Ovary (tissue), 9 donors: ENCODE results near the gene ROBO3. TPM values are rescaled to one million over a fixed set of nuclear protein-coding genes. Genes with fewer than 3 reads are reported as not detected.

Experiments
- DNase-seq, 5 donors: peaks; one replicate each; pipeline ENCODE4 v3.0.0-alpha.2; 2019 to 2020
- H3K27ac ChIP-seq, 2 donors: fragments of 200-600 bp; one replicate each; pipeline versions ENCODE4 v1.5.1 to v1.8.0; 2019 to 2022
- H3K27me3 ChIP-seq: fragments of 200-600 bp; one replicate; pipeline ENCODE4 v1.8.0; 2022
- H3K36me3 ChIP-seq: fragments of 200-600 bp; sonication (generic); one replicate; pipeline ENCODE4 v1.5.1; 2019
- H3K4me1 ChIP-seq: one replicate; pipeline ENCODE4 v1.8.1; 2013; ENCODE audit warnings: mild to moderate bottlenecking, moderate library complexity; ENCODE audit not compliant: insufficient read depth
- H3K4me3 ChIP-seq: fragments of 200-600 bp; sonication (generic); one replicate; pipeline ENCODE4 v1.5.1; 2017
- H3K9me3 ChIP-seq, 2 donors: fragments of 200-600 bp in 1 of 2; sonication (generic) in 1 of 2; one replicate each; pipeline versions ENCODE4 v1.5.1 to v1.8.1; 2013 to 2019; ENCODE audit warnings: mild to moderate bottlenecking in 1 of 2, moderate library complexity in 1 of 2
- EP300 ChIP-seq: sonication (generic); formaldehyde crosslinking; IDR thresholded peaks from one replicate; pipeline ENCODE4 v1.6.1; 2017; ENCODE audit warnings: antibody characterized with exemption
- POLR2A ChIP-seq: fragments of 450-650 bp; IDR thresholded peaks from one replicate; pipeline ENCODE4 v1.6.1; 2017; ENCODE audit warnings: antibody characterized with exemption, mild to moderate bottlenecking, moderate library complexity
- WGBS, 3 donors: extraction: QIAGEN DNeasy Blood & Tissue Kit in 1 of 3; methylation state at CpG; one replicate each; pipeline versions ENCODE4 v1.1.5 to v1.1.7; 2013 to 2017; 5-methylcytosine and 5-hydroxymethylcytosine counted together
- intact Hi-C, 4 donors: fragments of 100-400 bp; cut with DNase I; formaldehyde crosslinking; loops; one replicate each; pipeline versions ENCODE4 v1.11.0 to v1.15.1; 2022 to 2023
- polyA plus RNA-seq, 2 donors: library from polyadenylated mRNA; stranded (reverse); fragments of 200-250 nt in 1 of 2; fragments of 350-450 nt in 1 of 2; fragmentation: Illumina TruSeq in 1 of 2; extraction: RNeasy Lipid Tissue Mini Kit (QIAGEN cat#74804) in 1 of 2; gene quantifications; one replicate each; pipeline ENCODE4 v1.2.3, GENCODE V29; 2013 to 2014
- total RNA-seq, 7 donors: library from RNA; depleted of rRNA in 2 of 7; stranded (reverse); fragments of >200 nt in 2 of 7; fragmentation: NEBNext Ultra II Directional in 3 of 7; extraction: Animal tissue kit (Norgen Biotek cat#: 25700) in 3 of 7; gene quantifications; one replicate each; pipeline versions ENCODE4 v1.1.0 to v1.2.4, GENCODE V29; 2016 to 2023
- TF ChIP-seq, protein P1 (sequence below), 3 donors: fragments of 450-650 bp in 2 of 3; fragments of 200-600 bp in 1 of 3; IDR thresholded peaks; one replicate each; pipeline versions ENCODE4 v1.5.1 to v1.8.0; 2016 to 2022; ENCODE audit warnings: antibody characterized with exemption in 3 of 3, mild to moderate bottlenecking in 1 of 3
- donor health status: DM: no; HTN: no; CAD: no; lungs with moderate emphysema.
- donor health status: DM: no; HTN: no; CAD: no.
- donor health status: Bipolar disorder and iron deficiency.
- donor health status: DM: yes; HTN: yes; CAD: no.
- donor health status: DM: no; HTN: no; CAD: no.
- donor health status: DM: yes; HTN: yes; CAD: no.

ROBO3 gene
- total and polyA plus RNA-seq, 9 donors = 15.2 to 90.4 (median 56.7) TPM

DNA sequence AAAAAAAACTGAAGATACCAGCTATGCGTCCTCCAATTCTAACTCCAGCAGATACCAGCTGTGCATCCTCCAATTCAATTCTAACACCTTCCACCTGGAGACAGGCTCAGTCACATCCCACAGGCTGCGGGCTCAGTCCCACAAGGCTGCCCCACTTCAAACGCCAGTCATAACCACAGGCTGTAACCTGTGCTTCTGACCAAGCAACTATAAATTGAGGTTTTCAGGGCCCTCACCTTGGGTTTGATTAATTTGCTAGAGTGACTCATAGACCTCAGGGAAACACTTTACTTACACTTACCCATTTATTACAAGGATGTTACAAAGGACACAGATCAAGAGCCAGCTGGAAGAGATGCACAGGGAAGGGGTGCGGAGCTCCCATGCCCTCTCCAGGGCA is 32.7 kb upstream of the ROBO3 start:
- intact Hi-C loops = no loop called here

GRCh38 chr11:124834526-124835180 is 30.6 kb upstream of the ROBO3 start:
- Histone ChIP-seq H3K4me3 (no peak overlapping the region), H3K4me1 (peaks cover 3% of the 10 kb centered on the region), H3K36me3 (no peaks in the 10 kb centered on the region), H3K27me3 (peaks cover 3% of the 10 kb centered on the region), H3K9me3 (no peaks in the 10 kb centered on the region), H3K27ac (no peak overlapping the region)
- 80 to 86% (median 83%) methylated on average over 3 of the region's 3 CpGs for whole genome bisulfite sequencing, 3 donors
- no peak for TF ChIP-seq POLR2A
- TF ChIP-seq, protein P1, sequence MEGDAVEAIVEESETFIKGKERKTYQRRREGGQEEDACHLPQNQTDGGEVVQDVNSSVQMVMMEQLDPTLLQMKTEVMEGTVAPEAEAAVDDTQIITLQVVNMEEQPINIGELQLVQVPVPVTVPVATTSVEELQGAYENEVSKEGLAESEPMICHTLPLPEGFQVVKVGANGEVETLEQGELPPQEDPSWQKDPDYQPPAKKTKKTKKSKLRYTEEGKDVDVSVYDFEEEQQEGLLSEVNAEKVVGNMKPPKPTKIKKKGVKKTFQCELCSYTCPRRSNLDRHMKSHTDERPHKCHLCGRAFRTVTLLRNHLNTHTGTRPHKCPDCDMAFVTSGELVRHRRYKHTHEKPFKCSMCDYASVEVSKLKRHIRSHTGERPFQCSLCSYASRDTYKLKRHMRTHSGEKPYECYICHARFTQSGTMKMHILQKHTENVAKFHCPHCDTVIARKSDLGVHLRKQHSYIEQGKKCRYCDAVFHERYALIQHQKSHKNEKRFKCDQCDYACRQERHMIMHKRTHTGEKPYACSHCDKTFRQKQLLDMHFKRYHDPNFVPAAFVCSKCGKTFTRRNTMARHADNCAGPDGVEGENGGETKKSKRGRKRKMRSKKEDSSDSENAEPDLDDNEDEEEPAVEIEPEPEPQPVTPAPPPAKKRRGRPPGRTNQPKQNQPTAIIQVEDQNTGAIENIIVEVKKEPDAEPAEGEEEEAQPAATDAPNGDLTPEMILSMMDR (IDR thresholded peaks at IDR 0.05) = no peak
- TF ChIP-seq EP300 = no peak
- intact Hi-C loops = loop anchor here in 2 of 4 donors (5.0 kb wide), 2 partner anchors 72 to 162 kb away; partner anchors contain the start of genes ESAM (in 1 of the 2), SIAE (in 1 of the 2) and SPA17 (in 1 of the 2)
- no peak for DNase-seq

More for the DNA sequence above, 32.7 kb upstream of the ROBO3 start:
- H3K4me3 ChIP-seq = no peak overlapping the region
- no peak for DNase-seq
- no peak for TF ChIP-seq EP300
- TF ChIP-seq, protein P1 (IDR thresholded peaks at IDR 0.05) = no peak
- TF ChIP-seq POLR2A = no peak
- no peaks in the 10 kb centered on the region for H3K27me3 ChIP-seq
- whole genome bisulfite sequencing, 3 donors = 69 to 81% (median 76%) methylated on average over 4 of the region's 4 CpGs
- no peak overlapping the region for H3K27ac ChIP-seq
- H3K9me3 ChIP-seq = no peaks in the 10 kb centered on the region
- peaks cover 2% of the 10 kb centered on the region for H3K4me1 ChIP-seq
- H3K36me3 ChIP-seq = no peaks in the 10 kb centered on the region

- TF ChIP-seq, protein P1 (IDR thresholded peaks at IDR 0.05) = no peak
- no peak for TF ChIP-seq EP300
- no peak for TF ChIP-seq POLR2A
- intact Hi-C loops = loop anchor here in 2 of 4 donors (2.0 to 5.0 kb wide), 3 partner anchors 74 to 167 kb away; partner anchors contain the start of genes ESAM (in 1 of the 2), SIAE (in 1 of the 2) and SPA17 (in 1 of the 2)
- peaks cover 6% of the 10 kb centered on the region for H3K27me3 ChIP-seq
- no peak for DNase-seq
- no peak overlapping the region for H3K4me3 ChIP-seq
- peaks cover 6% of the 10 kb centered on the region for H3K4me1 ChIP-seq
- no peaks in the 10 kb centered on the region for H3K36me3 ChIP-seq
- no peaks in the 10 kb centered on the region for H3K9me3 ChIP-seq
- 82 to 87% (median 87%) methylated on average over 8 of the region's 8 CpGs for WGBS, 3 donors
- H3K27ac ChIP-seq = no peak overlapping the region
These were observed 29.3 kb upstream of the ROBO3 start for GRCh38 chr11:124835918-124836317.

DNA sequence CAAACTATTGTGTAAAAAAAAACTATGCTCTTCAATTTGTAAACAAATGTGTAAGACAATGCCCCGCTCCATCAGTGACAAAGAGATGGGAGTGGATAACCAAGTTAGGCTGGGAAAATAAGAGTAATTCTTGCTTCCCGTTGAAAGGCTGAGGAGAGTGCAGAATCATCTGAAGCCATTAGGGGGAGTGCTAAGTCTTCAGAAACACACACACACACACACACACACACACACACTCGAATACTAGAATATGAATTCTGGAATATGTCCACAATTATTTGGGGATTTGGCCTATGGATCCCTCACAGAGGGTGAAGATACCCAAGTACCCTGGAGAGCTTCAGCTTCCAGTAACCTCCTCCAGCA is 27.8 kb upstream of the ROBO3 start:
- peaks cover 6% of the 10 kb centered on the region for H3K4me1 ChIP-seq
- no peaks in the 10 kb centered on the region for H3K36me3 ChIP-seq
- peaks cover 9% of the 10 kb centered on the region for H3K27me3 ChIP-seq
- intact Hi-C loops = loop anchor here in 2 of 4 donors (2.0 to 5.0 kb wide), 3 partner anchors 75 to 169 kb away; partner anchors contain the start of genes ESAM (in 1 of the 2), SIAE (in 1 of the 2) and SPA17 (in 1 of the 2)
- no peak for DNase-seq
- no peaks in the 10 kb centered on the region for H3K9me3 ChIP-seq
- WGBS, 3 donors = 20 to 27% (median 27%) methylated on average over 3 of the region's 3 CpGs
- TF ChIP-seq, protein P1 (IDR thresholded peaks at IDR 0.05) = no peak
- no peak overlapping the region for H3K27ac ChIP-seq
- no peak overlapping the region for H3K4me3 ChIP-seq
